Heart left ventricle (tissue), 13 donors: Measurements from ENCODE around the gene CD34.

Experiments used
- CTCF ChIP-seq, 12 donors: fragments of 200-600 bp; sonication (generic) in 4 of 12; IDR thresholded peaks; one replicate each; pipeline versions ENCODE4 v1.5.0 to v1.8.0; 2018 to 2022; ENCODE audit warnings: antibody characterized with exemption in 12 of 12, mild to moderate bottlenecking in 5 of 12
- POLR2A ChIP-seq, 2 donors: fragments of 450-650 bp; IDR thresholded peaks; one replicate each; pipeline ENCODE4 v1.6.1; 2017; ENCODE audit warnings: antibody characterized with exemption in 2 of 2, mild to moderate bottlenecking in 2 of 2, moderate library complexity in 2 of 2
- donor health status: ischemic (EF 13 %, LVEDD 7.1; RV severe dilation, severe dysfunction).
- donor health status: DM: no; HTN: yes; CAD: no.
- donor health status: DM: no; HTN: no; CAD: no.
- donor health status: ischemic (EF 25% LVEDD 6.9; RV normal size, moderate dysfunction).
- donor health status: ischemic (EF 25% LVEDD 5.7; RV mildly dilated, moderate dysfunction).
- donor health status: ischemic (EF 35%, LVEDD 5.7; RV mildly dilated, moderate dysfunction).
- donor health status: nonischemic (EF 11% LVEDD 7.7; RV severe dilation, severe dysfunction).
- donor health status: DM: yes; HTN: yes; CAD: no.
- donor health status: PGD.
- donor health status: ischemic (EF 29% LVEDD 5.4; RV normal size, mild dysfunction).
- donor health status: nonischemic (EF 23%, LVEDD 6.1; RV moderate dilation, normal function).

- no peak for TF ChIP-seq CTCF (IDR thresholded peaks at IDR 0.05)
- TF ChIP-seq POLR2A (IDR thresholded peaks at IDR 0.05): no peak
Observed at GRCh38 chr1:207951652-207952051, 40.7 kb upstream of the CD34 start.
